Mesenchymal stem cell (in vitro differentiated cells and primary cell): ENCODE measurements around the gene GDI2.
A peak's percentile ranks its signal among the peaks of the same experiment; 100 is the strongest.

Experiments
- DNase-seq: peaks from one replicate; pipeline ENCODE4 v3.0.0-alpha.2; 2013
- H2AFZ ChIP-seq: one replicate; pipeline ENCODE4 v1.6.1; 2013; ENCODE audit warnings: low read depth, mild to moderate bottlenecking, control low read depth, inconsistent platforms, low read length, moderate library complexity
- H2AK5ac ChIP-seq: 2 replicates; pipeline ENCODE4 v1.6.1; 2013; ENCODE audit warnings: low read length, moderate library complexity, mild to moderate bottlenecking, inconsistent platforms; ENCODE audit not compliant: severe bottlenecking
- H2BK120ac ChIP-seq: one replicate; pipeline ENCODE4 v1.6.1; 2013; ENCODE audit warnings: low read depth, mild to moderate bottlenecking, inconsistent platforms, low read length, moderate library complexity
- H2BK12ac ChIP-seq, 2 experiments: one replicate each; pipeline ENCODE4 v1.6.1; 2013; ENCODE audit warnings: inconsistent platforms in 2 of 2, low read length in 2 of 2, mild to moderate bottlenecking in 2 of 2, moderate library complexity in 2 of 2, control low read depth in 1 of 2
- H2BK15ac ChIP-seq: one replicate; pipeline ENCODE4 v1.6.1; 2013; ENCODE audit warnings: mild to moderate bottlenecking, low read depth, inconsistent platforms; ENCODE audit not compliant: poor library complexity, severe bottlenecking
- H2BK5ac ChIP-seq: 2 replicates; pipeline ENCODE4 v1.6.1; 2013; ENCODE audit warnings: low read depth, mild to moderate bottlenecking, low read length, control low read depth, inconsistent platforms; ENCODE audit not compliant: poor library complexity, severe bottlenecking
- H3K14ac ChIP-seq, 2 experiments: one replicate each; pipeline ENCODE4 v1.6.1; 2013; ENCODE audit warnings: inconsistent platforms in 2 of 2, low read length in 2 of 2, control low read depth in 1 of 2, mild to moderate bottlenecking in 1 of 2, moderate library complexity in 1 of 2
- H3K18ac ChIP-seq, 2 experiments: one replicate each; pipeline ENCODE4 v1.6.1; 2013; ENCODE audit warnings: inconsistent platforms in 2 of 2, low read length in 2 of 2, control low read depth in 1 of 2, low read depth in 1 of 2, mild to moderate bottlenecking in 1 of 2
- H3K23ac ChIP-seq, 2 experiments: one replicate each; pipeline ENCODE4 v1.6.1; 2013; ENCODE audit warnings: inconsistent platforms in 2 of 2, low read length in 2 of 2, mild to moderate bottlenecking in 2 of 2, moderate library complexity in 2 of 2, control low read depth in 1 of 2
- H3K27ac ChIP-seq: 2 replicates; pipeline ENCODE4 v1.5.1; 2013; ENCODE audit warnings: mild to moderate bottlenecking, moderate library complexity, low read length, control low read depth, inconsistent platforms; ENCODE audit not compliant: poor library complexity, severe bottlenecking
- H3K27me3 ChIP-seq, 2 experiments: 2 replicates each; pipeline versions ENCODE4 v1.6.1 to v1.7.0; 2013; ENCODE audit warnings: low read length in 2 of 2, mild to moderate bottlenecking in 2 of 2, moderate library complexity in 2 of 2, control low read depth in 1 of 2, inconsistent platforms in 1 of 2; ENCODE audit not compliant: control insufficient read depth in 1 of 2, insufficient read depth in 1 of 2
- H3K36me3 ChIP-seq, 2 experiments: 2 replicates each; pipeline versions ENCODE4 v1.6.1 to v1.7.0; 2013; ENCODE audit warnings: low read length in 2 of 2, control low read depth in 1 of 2, inconsistent platforms in 1 of 2, low read depth in 1 of 2, mild to moderate bottlenecking in 1 of 2; ENCODE audit not compliant: insufficient read depth in 2 of 2, control insufficient read depth in 1 of 2
- H3K4ac ChIP-seq, 2 experiments: one replicate each; pipeline ENCODE4 v1.6.1; 2013; ENCODE audit warnings: inconsistent platforms in 2 of 2, low read length in 2 of 2, mild to moderate bottlenecking in 2 of 2, moderate library complexity in 2 of 2, control low read depth in 1 of 2, low read depth in 1 of 2
- H3K4me1 ChIP-seq: 2 replicates; pipeline ENCODE4 v1.6.1; 2013; ENCODE audit warnings: low read depth, low read length, control low read depth; ENCODE audit not compliant: control insufficient read depth, insufficient read depth
- H3K4me2 ChIP-seq: 2 replicates; pipeline ENCODE4 v1.6.1; 2013; ENCODE audit warnings: low read length, mild to moderate bottlenecking, inconsistent platforms; ENCODE audit not compliant: poor library complexity, severe bottlenecking
- H3K4me3 ChIP-seq, 2 experiments: 2 replicates each; pipeline versions ENCODE4 v1.5.1 to v1.7.0; 2013; ENCODE audit warnings: low read length in 2 of 2, mild to moderate bottlenecking in 2 of 2, control low read depth in 1 of 2, low read depth in 1 of 2; ENCODE audit not compliant: insufficient read depth in 1 of 2
- H3K79me1 ChIP-seq: replicated peaks from 2 replicates; pipeline ENCODE4 v1.6.1; 2013; ENCODE audit warnings: mild to moderate bottlenecking, control low read depth, low read length, inconsistent platforms; ENCODE audit not compliant: poor library complexity, severe bottlenecking
- H3K9ac ChIP-seq: 2 replicates; pipeline ENCODE4 v1.7.0; 2013; ENCODE audit warnings: mild to moderate bottlenecking, low read length, moderate library complexity
- H3K9me3 ChIP-seq: 2 replicates; pipeline ENCODE4 v1.7.0; 2013; ENCODE audit warnings: mild to moderate bottlenecking, low read length; ENCODE audit not compliant: control insufficient read depth
- H4K8ac ChIP-seq: one replicate; pipeline ENCODE4 v1.6.1; 2013; ENCODE audit warnings: inconsistent platforms, mild to moderate bottlenecking, low read length, moderate library complexity
- H4K91ac ChIP-seq: one replicate; pipeline ENCODE4 v1.6.1; 2013; ENCODE audit warnings: mild to moderate bottlenecking, low read length, inconsistent platforms
- WGBS: methylation state at CpG from one replicate; pipeline ENCODE4 v1.1.7; 2013; ENCODE audit warnings: mixed read lengths; 5-methylcytosine and 5-hydroxymethylcytosine counted together

GDI2 gene

DNA sequence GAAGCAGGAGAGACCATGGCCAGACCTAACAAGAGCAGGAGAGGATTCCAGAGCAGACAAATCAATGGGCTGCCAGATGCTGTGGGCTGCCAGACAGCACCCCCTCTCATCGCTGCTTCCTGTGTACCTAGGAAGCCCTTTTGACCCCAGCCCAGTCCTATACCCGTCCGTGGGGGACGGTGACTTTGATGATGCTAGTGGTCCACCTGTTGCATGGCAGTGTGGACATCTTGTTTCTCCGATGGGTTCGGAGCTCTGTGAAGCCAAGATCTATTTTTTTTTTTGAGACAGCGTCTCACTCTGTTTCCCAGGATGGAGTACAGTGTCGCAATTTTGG, 18.2 kb upstream of the GDI2 start:
- no peak overlapping the region for H2BK5ac ChIP-seq
- H3K36me3 ChIP-seq: no peaks in the 10 kb centered on the region
- WGBS: 92% methylated on average over 8 of the region's 8 CpGs

DNA sequence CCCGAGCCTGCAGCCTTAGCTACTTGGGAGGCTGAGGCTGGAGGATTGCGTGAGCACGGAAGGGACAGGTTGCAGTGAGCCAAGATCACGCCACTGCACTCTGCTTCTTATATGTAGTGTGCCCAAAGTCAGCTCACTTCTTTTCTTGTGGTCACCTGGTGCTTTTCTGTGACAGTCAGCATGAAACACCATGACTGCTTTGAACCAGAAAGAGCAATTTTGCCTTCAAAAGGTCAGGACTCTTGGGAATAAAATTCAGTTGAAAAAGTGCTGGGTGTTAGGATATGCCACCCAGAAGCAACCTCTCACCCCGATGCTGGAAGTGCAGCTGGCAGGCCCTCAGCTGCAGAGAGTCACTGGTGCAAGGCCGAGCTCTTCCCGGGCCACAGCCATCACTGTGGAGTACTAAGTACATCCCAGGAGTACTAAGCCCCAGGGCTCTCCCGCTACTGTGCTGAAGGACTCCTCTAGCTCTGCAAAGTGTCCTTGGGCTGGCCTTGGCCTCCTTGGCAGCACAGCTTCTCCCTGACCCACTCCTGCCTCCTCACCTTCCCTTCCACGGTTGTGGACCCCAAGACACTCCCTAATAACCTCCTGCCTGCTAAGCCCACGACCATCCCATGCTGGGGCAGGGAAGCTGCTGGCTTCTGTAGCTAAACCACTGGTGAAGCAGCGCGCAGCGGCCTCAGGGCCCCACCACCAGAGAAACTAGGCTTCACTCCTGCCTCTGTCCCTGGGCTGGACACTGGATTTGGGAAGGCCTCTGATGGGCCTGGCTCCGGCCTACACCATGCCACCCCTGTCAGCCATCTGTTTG, 17.6 kb upstream of the GDI2 start:
- Histone ChIP-seq H2BK120ac (no peak overlapping the region), H3K9me3 (no peaks in the 10 kb centered on the region), H3K4me2 (no peak overlapping the region), H2BK5ac (no peak overlapping the region), H2BK12ac (no peak overlapping the region), H4K8ac (no peak overlapping the region), H2AK5ac (no peak overlapping the region), H2BK15ac (no peak overlapping the region), H4K91ac (no peak overlapping the region), H3K14ac (peak overlapping the region in 1 of 2 experiments; percentile 26), H3K18ac (no peak overlapping the region), H3K79me1 (no peaks in the 10 kb centered on the region), H3K4me1 (peaks cover 1% of the 10 kb centered on the region), H3K9ac (no peak overlapping the region), H3K4ac (no peak overlapping the region), H3K27me3 (no peaks in the 10 kb centered on the region), H3K36me3 (no peaks in the 10 kb centered on the region), H3K23ac (no peak overlapping the region), H3K4me3 (no peak overlapping the region), H3K27ac (no peak overlapping the region), H2AFZ (no peak overlapping the region)
- DNase-seq: no peak
- 87% methylated on average over 14 of the region's 14 CpGs for WGBS

More for the DNA sequence above, 18.2 kb upstream of the GDI2 start:
- H3K79me1 ChIP-seq: no peaks in the 10 kb centered on the region
- H3K4me3 ChIP-seq: no peak overlapping the region
- H2AK5ac ChIP-seq: no peak overlapping the region
- no peak overlapping the region for H4K91ac ChIP-seq
- H3K4ac ChIP-seq: no peak overlapping the region
- H3K23ac ChIP-seq: no peak overlapping the region
- no peak overlapping the region for H2BK15ac ChIP-seq
- no peak overlapping the region for H2BK120ac ChIP-seq
- no peaks in the 10 kb centered on the region for H3K27me3 ChIP-seq
- no peak overlapping the region for H3K9ac ChIP-seq
- H3K14ac ChIP-seq: no peak overlapping the region
- H3K18ac ChIP-seq: no peak overlapping the region
- no peaks in the 10 kb centered on the region for H3K9me3 ChIP-seq
- no peak overlapping the region for H2AFZ ChIP-seq
- peaks cover 1% of the 10 kb centered on the region for H3K4me1 ChIP-seq
- H3K27ac ChIP-seq: no peak overlapping the region
- no peak for DNase-seq
- no peak overlapping the region for H4K8ac ChIP-seq
- no peak overlapping the region for H2BK12ac ChIP-seq
- H3K4me2 ChIP-seq: no peak overlapping the region

DNA sequence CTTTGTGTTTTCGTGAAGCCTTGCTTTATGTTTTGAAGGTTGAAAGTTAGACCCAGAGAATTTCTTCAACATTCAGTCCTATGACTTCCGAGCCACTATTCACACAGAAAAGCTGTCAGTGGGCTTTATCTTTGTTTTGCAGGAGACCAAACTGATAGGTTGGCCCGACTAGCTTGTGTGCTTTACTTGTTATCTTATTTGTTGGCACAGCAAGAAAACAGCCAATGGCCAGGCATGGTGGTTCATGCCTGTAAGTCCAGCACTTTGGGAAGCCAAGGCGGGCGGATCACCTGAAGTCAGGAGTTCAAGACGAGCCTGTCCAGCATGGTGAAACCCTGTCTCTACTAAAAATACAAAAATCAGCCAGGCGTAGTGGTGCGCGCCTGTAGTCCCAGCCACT, 16.0 kb upstream of the GDI2 start:
- Histone ChIP-seq H3K23ac (no peak overlapping the region), H3K14ac (no peak overlapping the region), H3K4me1 (peaks cover 1% of the 10 kb centered on the region), H2AFZ (no peak overlapping the region), H3K18ac (no peak overlapping the region), H2BK12ac (no peak overlapping the region), H2BK120ac (no peak overlapping the region), H3K4ac (no peak overlapping the region), H3K9me3 (no peaks in the 10 kb centered on the region), H3K4me3 (no peak overlapping the region), H2AK5ac (no peak overlapping the region), H2BK15ac (no peak overlapping the region), H2BK5ac (no peak overlapping the region), H3K9ac (no peak overlapping the region), H3K27ac (no peak overlapping the region), H3K36me3 (no peaks in the 10 kb centered on the region), H3K4me2 (no peak overlapping the region), H4K91ac (no peak overlapping the region), H3K79me1 (no peaks in the 10 kb centered on the region), H3K27me3 (no peaks in the 10 kb centered on the region), H4K8ac (no peak overlapping the region)
- 93% methylated on average over 8 of the region's 9 CpGs for WGBS
- no peak for DNase-seq

DNA sequence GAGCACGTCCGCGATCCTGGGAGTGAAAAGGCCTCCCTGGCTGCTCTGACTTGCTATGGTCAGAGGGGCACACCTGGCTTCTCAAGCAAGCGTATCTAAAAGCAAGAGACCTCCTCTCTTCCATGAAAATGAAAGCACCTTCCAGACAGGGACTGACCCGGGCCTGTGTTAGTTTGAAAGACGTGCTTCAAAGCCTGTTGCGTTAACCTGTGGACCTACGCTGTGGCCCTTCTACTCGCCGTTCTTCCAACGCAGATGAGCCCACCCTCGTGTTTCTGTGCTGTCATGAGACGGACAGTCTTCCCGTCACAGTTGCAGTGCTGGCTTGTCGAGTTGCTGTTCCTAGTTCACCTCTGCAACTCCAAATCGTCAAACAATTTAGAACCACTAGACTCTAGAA, 15.5 kb upstream of the GDI2 start:
- Histone ChIP-seq H2AK5ac (no peak overlapping the region), H2BK12ac (no peak overlapping the region), H3K23ac (no peak overlapping the region), H3K27me3 (no peaks in the 10 kb centered on the region), H3K9ac (no peak overlapping the region), H3K4ac (no peak overlapping the region), H3K9me3 (no peaks in the 10 kb centered on the region), H3K4me1 (peaks cover 1% of the 10 kb centered on the region), H2AFZ (no peak overlapping the region), H2BK120ac (no peak overlapping the region), H4K91ac (no peak overlapping the region), H3K4me2 (no peak overlapping the region), H3K14ac (no peak overlapping the region), H3K36me3 (no peaks in the 10 kb centered on the region), H3K18ac (no peak overlapping the region), H3K79me1 (no peaks in the 10 kb centered on the region), H3K4me3 (no peak overlapping the region), H4K8ac (no peak overlapping the region), H2BK5ac (no peak overlapping the region), H2BK15ac (no peak overlapping the region), H3K27ac (no peak overlapping the region)
- WGBS: 95% methylated on average over 16 of the region's 16 CpGs
- DNase-seq: no peak
